Loucy (cell line): ENCODE measurements around the gene MMP3.

Source experiments
- CTCF ChIP-seq: fragments of 200-600 bp; sonication (generic); conservative IDR thresholded peaks from 2 replicates; pipeline ENCODE4 v1.5.1; 2014; ENCODE audit warnings: mild to moderate bottlenecking, antibody characterized with exemption, low read length
- EZH2phosphoT487 ChIP-seq: fragments of 200-600 bp; IDR thresholded peaks from 2 replicates; pipeline ENCODE4 v1.6.1; 2018; ENCODE audit warnings: antibody characterized with exemption, mild to moderate bottlenecking, moderate library complexity, borderline replicate concordance

GRCh38 chr11:102793677-102794290 is 49.6 kb downstream of the MMP3 start:
- TF ChIP-seq CTCF (no peak), EZH2phosphoT487 (no peak)
